ENCODE measurements around the gene GPR183. TPM values are rescaled to one million over a fixed set of nuclear protein-coding genes. Genes with fewer than 3 reads are reported as not detected.

The GPR183 gene
- total RNA-seq: 100 to 1,000 TPM in 1 of 4 donors, 10 to 100 TPM in 2, 1 to 10 TPM in 1; 6.0 to 185 (median 41.9) TPM

GRCh38 chr13:99307247-99307646, at the start of gene GPR183:
GPR183 (minus strand) TSS chr13:99307399; CDS start chr13:99296145, 11,254 bp downstream.
- no peak for TF ChIP-seq CTCF (IDR thresholded peaks at IDR 0.05; ENCODE audit: low read depth)

GRCh38 chr13:99356262-99357091, 49.3 kb upstream of the GPR183 start:
- TF ChIP-seq CTCF (IDR thresholded peaks at IDR 0.05; ENCODE audit: low read depth): no peak

- TF ChIP-seq CTCF (IDR thresholded peaks at IDR 0.05; ENCODE audit: low read depth): no peak
These were observed 48.7 kb upstream of the GPR183 start for GRCh38 chr13:99356012-99356261.

- no peak for TF ChIP-seq CTCF (IDR thresholded peaks at IDR 0.05; ENCODE audit: low read depth)
These were observed 48.2 kb upstream of the GPR183 start for GRCh38 chr13:99355267-99356011.

GRCh38 chr13:99354371-99354951, 47.3 kb upstream of the GPR183 start:
- TF ChIP-seq CTCF (IDR thresholded peaks at IDR 0.05; ENCODE audit: low read depth): no peak

GRCh38 chr13:99353836-99354235, 46.6 kb upstream of the GPR183 start:
- no peak for TF ChIP-seq CTCF (IDR thresholded peaks at IDR 0.05; ENCODE audit: low read depth)

GRCh38 chr13:99353246-99353600, 46.0 kb upstream of the GPR183 start:
- TF ChIP-seq CTCF (IDR thresholded peaks at IDR 0.05; ENCODE audit: low read depth): no peak

Data from subcutaneous adipose tissue (tissue), 4 donors.